Measurements from ENCODE around the gene SLC1A1.
A peak's percentile ranks its signal among the peaks of the same experiment; 100 is the strongest.

Gene SLC1A1

GRCh38 chr9:4504250-4504649 is 14.0 kb downstream of the SLC1A1 start:
- no peaks in the 10 kb centered on the region for H3K27me3 ChIP-seq (replicated peaks)
- DNase-seq, result no peak
- no peak overlapping the region for H3K27ac ChIP-seq
- TF ChIP-seq CTCF (IDR thresholded peaks at IDR 0.05; ENCODE audit: low read depth, low read length, missing control alignments), result no peak
- H3K36me3 ChIP-seq (replicated peaks), result no peaks in the 10 kb centered on the region
- in situ Hi-C loops (cut with HindIII; ENCODE audit: low pct_ligation_motif_present, low sequenced_read_pairs), result no loop called here
- no peak overlapping the region for H3K4me3 ChIP-seq (ENCODE audit: low read depth, low read length)

DNA sequence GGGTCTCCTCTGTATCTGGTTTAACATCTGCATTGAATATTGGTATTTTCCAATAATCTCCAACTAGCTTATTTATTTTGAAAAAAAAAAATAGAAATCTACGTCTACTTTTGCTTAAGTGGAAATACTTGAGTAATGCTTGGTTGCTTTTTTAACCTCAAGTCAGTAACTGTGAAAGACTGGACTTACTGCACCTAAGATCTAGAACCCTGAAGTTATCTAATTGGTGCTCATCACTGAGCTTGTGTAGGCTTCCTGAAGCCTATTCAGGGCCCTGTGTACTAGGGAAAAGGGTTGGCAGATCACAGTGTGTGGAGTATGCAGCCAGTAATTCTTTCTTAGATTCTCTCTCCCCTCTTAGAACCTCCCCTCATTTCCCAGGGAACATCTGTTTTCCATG is 16.2 kb downstream of the SLC1A1 start:
- in situ Hi-C loops (cut with HindIII; ENCODE audit: low pct_ligation_motif_present, low sequenced_read_pairs), result no loop called here
- TF ChIP-seq CTCF (IDR thresholded peaks at IDR 0.05; ENCODE audit: low read depth, low read length, missing control alignments), result no peak
- H3K27ac ChIP-seq, result no peak overlapping the region

GRCh38 chr9:4507306-4508130 is 17.2 kb downstream of the SLC1A1 start:
- Histone ChIP-seq H3K27me3 (replicated peaks) (no peaks in the 10 kb centered on the region), H3K36me3 (replicated peaks) (no peaks in the 10 kb centered on the region), H3K4me3 (ENCODE audit: low read depth, low read length) (no peak overlapping the region), H3K27ac (no peak overlapping the region)
- in situ Hi-C loops (cut with HindIII; ENCODE audit: low pct_ligation_motif_present, low sequenced_read_pairs), result no loop called here
- no peak for TF ChIP-seq CTCF (IDR thresholded peaks at IDR 0.05; ENCODE audit: low read depth, low read length, missing control alignments)
- DNase-seq, result no peak

More for the DNA sequence above, 16.2 kb downstream of the SLC1A1 start:
- Histone ChIP-seq H3K4me3 (ENCODE audit: low read depth, low read length) (no peak overlapping the region), H3K36me3 (replicated peaks) (no peaks in the 10 kb centered on the region), H3K27me3 (replicated peaks) (no peaks in the 10 kb centered on the region)
- no peak for DNase-seq

DNA sequence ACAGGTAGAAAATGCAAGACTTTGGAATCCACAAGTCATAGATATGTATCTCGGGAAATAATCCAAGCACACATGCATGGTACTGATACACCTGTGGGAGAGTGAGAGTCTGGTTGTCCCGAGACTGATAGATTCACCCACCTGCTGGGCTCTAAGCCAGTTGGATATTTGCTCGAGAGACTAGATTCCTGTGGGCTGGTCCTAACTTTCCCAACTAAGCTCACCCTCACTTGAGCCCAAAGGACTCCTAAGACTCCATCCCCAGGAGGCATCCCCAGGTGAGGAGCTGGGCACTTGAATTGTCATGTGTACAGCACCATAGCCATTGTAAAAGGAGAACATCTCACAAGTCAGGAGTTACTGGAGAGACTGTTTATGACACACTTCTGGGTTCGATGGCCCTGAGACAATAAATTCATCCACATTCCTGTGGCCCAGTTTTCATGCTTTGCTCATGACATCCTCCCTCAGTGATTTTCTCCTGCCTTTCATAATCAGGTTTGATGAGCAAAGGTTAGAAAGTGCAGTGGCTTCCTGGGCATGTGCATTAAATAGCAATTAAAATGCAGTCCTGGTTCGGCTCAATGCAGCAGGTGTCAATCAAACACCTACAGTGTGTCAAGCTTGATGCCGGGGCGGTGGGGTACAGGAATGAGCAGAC is 18.1 kb downstream of the SLC1A1 start:
- Histone ChIP-seq H3K27me3 (replicated peaks) (no peaks in the 10 kb centered on the region), H3K4me3 (ENCODE audit: low read depth, low read length) (no peak overlapping the region), H3K27ac (peak overlapping the region; percentile 69), H3K36me3 (replicated peaks) (no peaks in the 10 kb centered on the region)
- no peak for TF ChIP-seq CTCF (IDR thresholded peaks at IDR 0.05; ENCODE audit: low read depth, low read length, missing control alignments)
- DNase-seq, result peak; percentile 77
- in situ Hi-C loops (cut with HindIII; ENCODE audit: low pct_ligation_motif_present, low sequenced_read_pairs), result no loop called here

- DNase-seq, result peak; percentile 88
- in situ Hi-C loops (cut with HindIII; ENCODE audit: low pct_ligation_motif_present, low sequenced_read_pairs), result no loop called here
- Histone ChIP-seq H3K27ac (peak overlapping the region; percentile 69), H3K4me3 (ENCODE audit: low read depth, low read length) (no peak overlapping the region), H3K27me3 (replicated peaks) (no peaks in the 10 kb centered on the region), H3K36me3 (replicated peaks) (no peaks in the 10 kb centered on the region)
- TF ChIP-seq CTCF (IDR thresholded peaks at IDR 0.05; ENCODE audit: low read depth, low read length, missing control alignments), result no peak
Observed at GRCh38 chr9:4508907-4509589, 18.8 kb downstream of the SLC1A1 start.
